ENCODE data around the gene ARHGEF11.

Gene ARHGEF11

DNA sequence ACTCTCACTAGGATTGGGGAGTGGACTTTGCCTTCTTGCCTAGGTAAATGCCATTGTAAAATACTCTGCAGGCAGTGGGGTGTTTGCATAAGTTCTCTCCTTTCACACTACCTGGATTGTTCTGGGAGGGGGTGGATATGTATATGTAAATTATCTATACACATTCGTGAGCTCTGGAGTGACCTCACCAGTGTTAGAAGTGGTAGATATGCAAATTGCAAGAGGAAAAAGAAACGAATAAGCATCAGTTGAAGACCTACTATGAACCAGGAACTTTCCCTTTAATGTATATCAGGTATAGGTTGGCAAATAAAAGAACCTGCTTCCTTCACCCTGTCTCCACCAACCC, 1.5 kb upstream of the ARHGEF11 start:
- no peak for DNase-seq

DNA sequence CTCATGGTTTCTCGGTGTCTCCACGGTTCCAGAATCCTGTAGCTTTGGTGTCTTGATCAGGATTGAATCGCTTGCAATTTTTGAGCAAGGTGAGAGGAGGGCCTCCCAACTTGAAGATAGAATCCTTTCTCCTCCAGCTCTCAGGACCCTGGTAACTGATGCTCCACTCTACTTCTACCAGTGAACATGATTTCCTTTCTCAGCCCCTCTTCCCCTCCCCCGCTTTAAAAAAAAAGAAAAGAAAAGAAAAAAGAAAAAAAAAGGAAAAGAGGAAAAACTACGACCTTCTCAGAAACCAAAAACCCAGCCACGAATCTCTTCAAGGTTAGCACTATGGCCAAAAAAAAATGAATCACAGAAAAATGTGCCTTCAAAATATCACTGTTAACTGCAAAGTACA, 1.2 kb downstream of the ARHGEF11 start:
- no peak for DNase-seq

DNA sequence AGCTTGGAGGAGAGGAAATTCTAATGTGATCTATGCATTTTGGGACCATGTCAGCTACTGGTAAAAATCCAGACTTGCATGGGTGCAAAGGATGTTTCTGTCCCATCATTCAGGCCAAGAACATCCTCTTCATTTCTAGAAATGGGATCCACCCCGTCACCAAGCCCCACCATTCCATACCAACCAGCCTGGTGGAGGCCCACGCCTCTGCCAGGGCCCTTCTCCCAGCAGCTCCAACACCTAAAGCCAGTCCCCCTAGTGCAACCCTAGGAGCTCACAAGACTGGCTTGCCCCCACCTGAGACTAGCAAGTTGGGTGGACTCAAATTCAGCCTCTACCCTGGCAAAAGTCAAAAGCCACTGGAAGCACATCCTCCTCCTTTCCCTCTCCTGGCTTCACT, 1.9 kb downstream of the ARHGEF11 start:
- no peak for DNase-seq

DNA sequence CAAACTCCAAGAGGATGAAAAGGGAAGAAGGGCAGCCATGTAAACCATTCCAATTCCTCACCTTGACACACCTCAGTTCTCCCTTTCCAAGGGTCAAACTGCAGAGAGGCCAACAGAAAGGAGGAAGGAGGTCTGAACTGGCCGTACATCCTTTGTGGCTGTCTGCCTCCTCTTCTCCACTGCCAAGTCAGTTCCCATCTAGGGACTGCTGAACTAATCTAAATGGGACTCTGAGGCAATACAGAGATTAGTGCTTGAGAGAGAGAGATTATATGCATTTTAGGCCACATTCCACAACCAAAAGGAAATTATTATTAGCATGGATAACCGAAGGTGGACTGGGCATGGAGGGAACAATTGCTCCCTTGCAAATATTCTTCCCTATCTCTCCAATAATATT, 2.7 kb downstream of the ARHGEF11 start:
- DNase-seq: no peak

DNA sequence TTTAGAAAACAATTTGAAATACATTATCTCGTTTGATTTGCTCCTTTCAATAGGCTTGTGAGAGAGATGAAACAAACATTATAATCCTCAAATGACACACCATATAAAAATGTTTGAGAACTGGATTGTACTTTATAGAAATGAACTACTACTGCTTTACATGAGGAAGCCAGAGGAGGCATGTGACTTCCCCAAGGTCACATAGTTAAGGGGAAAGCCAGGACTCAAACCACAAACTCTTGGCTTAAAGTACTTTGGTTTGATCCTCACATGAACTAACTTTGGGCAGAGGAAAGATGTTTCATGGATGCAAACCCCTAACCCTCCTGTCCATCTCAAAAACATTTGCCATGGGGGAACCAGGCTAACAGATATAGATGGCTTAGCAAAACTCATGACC, 4.7 kb downstream of the ARHGEF11 start:
- DNase-seq: no peak

DNA sequence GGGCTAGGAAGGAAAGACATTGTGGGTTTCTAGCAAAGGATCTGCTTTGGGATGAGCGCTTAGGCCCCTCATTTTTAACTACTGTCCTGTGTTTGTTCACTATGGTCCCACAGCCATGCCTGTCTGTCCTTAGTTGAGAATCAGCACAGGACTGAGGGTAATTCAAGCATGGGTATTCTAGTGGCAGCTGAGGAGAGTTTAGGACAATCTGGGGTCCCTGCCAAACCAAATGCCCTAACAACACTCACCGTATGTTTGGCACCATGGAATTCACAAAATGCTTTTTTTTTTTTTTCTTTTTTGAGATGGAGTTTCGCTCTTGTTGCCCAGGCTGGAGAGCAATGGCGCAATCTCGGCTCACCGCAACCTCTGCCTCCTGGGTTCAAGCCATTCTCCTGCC, 10.4 kb downstream of the ARHGEF11 start:
- no peak for DNase-seq

DNA sequence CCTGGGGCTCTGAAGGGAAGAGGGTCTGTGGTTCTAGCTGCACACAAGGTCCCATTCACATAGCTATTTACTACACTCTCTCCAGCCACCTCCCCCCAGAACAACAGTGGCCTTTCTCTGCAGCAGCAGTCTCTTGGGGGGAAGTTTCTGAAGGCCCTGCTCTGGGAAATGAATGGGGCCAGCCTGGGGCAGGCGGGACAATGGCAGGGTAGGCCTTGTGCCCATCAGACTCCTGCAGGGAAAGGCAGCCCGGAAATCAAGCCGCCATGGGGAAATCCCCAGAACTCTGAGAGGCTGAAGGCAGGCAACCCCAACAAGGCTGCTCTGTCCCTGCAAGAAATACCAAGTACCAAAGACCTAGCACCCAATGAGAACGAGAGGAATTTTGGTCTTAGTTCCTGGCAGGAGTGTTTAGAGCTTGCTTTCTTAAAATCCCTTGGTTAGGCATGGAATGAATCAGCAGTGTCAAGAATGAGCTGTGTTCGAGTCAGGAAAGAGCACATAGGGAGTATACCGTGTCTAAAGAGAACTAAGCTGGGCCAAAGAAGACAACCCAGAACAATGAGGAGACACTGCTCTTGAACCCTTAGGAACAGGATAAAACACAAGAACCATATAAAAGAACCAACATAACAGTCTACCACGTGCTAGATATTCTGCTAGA, 11.3 kb downstream of the ARHGEF11 start:
- no peak for DNase-seq

DNA sequence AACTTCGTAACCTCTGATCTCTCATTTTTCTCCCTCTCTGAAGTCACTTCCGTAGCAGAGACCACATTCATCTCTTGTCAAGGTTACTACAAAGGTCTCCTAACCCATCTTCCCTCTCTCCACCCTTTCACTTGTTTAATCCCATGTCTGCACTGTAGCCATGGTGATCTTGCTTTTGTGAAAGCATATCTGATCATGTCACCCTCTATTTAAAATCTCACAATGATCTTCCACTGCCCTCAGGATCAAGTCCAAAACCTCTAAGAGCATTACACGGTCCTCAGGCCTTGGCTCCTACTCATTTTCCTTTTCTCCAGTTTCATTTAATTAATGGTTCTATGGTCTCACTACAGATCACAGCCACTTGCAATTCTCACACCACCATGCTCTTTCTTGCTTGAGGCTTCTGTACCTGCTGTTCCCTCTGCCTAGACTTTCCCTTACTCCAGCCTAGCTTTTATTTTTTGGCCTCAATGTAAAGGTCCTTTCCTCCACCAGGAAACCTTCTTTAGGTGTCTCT, 12.1 kb downstream of the ARHGEF11 start:
- DNase-seq: no peak

DNA sequence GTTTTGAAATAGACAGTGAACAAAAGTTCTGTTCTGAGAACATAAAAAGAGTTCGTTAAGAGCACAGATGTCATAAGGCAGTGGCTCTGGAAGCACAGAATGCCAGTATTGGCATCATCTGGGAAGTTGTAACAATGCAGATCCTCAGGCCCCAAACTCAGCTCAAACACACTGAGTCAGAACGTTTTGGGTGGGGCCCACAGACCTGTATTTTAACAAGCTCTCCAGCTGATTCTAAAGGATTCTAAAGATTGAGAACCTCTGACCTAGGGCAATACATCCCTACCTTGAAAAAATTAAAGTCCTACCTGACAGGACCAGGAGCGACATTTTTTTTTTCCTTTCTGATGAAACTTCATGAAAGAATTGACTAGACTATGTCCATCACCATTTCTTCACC, 13.2 kb downstream of the ARHGEF11 start:
- no peak for DNase-seq

DNA sequence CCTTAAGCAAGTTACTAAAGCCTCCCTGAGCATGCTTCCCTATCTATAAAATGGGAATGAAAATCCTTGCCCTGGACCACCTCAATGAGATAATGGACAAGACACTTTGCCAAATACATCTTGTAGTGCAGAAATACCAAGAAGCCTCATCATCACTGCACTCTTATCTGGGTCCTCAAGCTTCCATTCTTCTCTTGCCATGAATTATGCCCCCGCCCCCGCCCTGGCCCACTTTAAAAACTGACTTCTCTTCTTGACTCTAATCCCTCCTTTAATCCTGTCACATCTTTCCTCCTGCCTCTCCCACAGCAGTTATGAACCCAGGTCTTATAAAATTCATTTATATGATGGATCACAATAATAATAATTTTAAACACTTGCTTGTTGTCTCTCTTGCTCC, 14.8 kb downstream of the ARHGEF11 start:
- no peak for DNase-seq

DNA sequence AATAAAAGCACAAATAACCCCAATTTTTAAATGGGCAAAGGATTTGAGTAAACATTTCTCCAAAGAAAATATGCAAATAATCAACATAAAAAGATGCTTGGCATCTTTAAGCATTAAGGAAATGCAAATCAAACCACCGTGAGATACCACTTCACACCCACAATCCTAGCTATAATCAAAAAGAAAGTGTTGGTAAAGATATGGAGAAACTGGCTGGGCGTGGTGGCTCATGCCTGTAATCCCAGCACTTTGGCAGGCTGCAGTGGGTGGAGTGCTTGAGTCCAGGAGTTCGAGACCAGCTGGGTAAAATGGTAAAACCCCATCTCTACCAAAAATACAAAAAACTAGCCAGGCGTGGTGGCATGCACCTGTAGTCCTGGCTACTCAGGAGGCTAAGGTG, 16.9 kb downstream of the ARHGEF11 start:
- no peak for DNase-seq

DNA sequence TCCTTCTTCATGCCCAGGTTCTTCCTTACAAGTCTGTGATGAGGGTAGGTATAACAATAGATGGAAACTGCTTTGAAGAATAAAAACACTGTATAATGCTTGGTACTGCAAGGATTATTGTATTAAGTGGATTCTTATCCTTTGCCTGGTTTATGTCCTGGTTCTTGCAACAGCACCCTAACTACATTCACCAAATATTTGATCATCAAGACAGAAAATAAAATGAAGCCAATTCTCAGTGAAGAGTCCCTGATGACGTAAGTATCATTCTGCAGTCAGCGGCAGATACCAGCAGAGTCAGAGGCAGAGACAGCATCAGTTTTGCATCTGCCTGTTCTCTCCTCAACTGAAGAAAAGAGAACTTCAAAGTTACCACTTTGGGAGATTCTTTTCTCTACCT, 19.7 kb downstream of the ARHGEF11 start:
- no peak for DNase-seq

DNA sequence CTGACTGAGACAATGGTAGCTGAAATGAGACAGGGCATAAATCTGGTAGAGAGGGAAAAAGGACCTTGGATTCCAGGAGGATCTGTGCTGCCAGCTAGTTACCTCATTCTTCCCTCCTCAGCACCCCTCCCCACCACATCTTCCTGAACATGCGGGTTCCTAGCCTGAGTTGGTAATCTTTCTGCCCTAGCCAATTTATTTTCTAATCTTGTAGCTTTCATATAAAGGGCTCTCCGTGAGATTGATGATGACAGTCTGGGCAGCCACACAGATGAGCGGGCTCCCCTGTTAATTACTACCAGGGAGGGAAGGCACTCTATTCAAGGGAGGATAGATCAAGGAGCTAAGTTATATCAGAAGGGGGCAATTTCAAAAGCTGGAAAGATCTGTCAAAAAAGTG, 20.2 kb downstream of the ARHGEF11 start:
- no peak for DNase-seq

DNA sequence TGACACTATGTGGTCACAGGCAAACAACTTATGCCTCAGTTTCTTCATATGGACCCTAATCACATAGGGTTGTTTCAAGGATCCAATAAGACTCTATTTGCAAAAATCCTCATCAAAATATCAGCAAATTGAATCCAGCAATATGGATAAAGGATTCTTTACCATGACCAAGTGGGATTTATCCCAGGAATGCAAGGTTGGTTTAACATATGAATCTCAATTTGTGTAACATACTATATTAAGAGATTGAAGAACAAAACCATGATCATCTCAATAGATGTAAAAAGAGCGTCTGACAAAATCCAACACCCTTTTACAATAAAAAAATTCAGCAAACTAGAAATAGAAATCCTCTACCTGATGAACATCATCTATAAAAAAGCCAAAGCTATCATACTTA, 23.9 kb downstream of the ARHGEF11 start:
- DNase-seq: no peak

DNA sequence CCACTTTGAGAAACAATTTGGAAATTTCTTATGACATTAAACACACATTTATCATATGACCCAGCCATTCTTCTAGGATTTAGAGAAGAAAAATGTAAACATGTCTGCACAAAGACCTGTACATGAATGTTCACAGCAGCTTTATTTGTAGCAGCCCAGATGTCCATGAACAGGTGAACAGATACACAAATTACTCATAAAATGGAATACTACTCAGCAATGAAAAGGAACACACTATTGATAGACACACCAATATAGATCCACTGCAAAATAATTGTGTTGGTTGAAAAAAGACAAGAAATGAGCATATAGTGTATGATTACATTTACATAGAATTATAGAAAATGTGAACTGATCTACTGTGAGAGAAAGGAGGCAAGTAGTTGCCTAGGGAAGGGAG, 26.1 kb downstream of the ARHGEF11 start:
- no peak for DNase-seq

DNA sequence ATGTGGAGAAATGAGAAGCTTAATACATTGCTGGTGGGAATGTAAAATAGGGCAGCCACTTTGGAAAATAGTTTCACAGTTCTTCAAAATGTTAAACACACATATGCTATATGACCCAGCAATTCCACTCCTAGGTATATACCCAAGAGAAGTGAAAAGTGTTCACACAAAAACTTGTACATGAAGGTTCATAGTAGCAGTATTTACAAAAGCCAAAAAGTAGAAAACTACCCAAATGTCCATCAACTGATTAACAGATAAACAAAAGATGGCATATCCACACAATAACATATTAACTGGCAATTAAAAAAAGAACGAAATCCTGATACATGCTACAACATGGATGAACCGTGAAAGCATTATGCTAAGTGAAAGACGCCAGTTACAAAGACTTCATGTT, 33.7 kb downstream of the ARHGEF11 start:
- DNase-seq: no peak

DNA sequence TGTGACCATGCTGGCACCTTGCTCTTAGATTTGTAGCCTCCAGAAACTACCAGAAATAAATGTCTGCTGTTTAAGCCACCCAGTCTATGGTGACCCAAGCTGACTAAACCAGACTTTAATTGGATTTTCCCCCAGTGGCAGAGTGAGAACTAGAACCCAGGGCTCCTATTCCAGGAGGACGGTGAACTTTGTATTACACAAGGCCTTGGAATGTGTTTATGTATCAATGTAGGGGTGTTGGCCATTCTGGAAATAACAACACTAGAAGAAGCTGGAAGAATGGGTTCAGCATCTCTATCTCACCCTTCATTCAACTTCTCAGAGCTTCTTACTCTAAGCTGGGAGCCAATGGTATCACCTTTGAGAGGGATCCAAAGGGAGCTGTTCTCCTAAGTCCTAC, 37.0 kb downstream of the ARHGEF11 start:
- no peak for DNase-seq

DNA sequence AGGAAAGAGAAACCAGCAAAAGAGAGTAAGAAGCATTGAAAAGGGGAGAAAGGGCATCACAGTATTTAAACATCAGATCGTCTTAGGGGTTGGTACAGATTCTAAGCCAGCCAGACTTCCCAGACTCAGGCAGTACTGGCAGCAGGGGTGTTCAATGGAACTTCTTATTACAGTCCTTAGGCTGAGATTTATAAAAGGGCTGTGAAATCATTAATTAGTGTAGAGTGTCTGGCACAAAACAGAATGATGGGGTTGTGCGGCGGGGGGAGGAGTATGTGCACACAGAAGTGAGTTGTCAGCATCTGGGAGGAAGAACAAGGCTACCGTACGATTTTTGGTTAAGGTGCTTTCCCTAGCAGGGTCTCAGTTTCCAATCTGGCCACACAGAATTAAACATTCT, 38.2 kb downstream of the ARHGEF11 start:
- no peak for DNase-seq

DNA sequence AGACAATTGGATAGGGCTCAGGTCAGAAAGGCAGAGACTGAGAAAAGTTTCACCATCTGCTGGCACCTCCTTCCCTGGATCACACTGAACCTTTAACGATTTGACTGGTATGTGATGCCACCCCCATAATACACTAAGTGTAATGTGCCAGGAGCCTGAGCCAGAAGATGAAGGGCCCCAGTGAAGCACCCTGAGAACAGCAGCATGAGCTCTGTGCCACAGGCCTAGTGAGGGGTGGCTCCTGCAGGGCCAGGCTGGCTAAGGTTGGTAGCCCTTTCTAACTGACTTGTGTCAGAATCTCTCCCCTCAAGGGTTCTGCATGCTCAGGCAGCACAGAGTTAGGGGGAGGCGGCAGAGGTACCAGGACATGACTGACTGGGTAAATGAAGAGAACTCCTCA, 38.9 kb downstream of the ARHGEF11 start:
- DNase-seq: no peak

DNA sequence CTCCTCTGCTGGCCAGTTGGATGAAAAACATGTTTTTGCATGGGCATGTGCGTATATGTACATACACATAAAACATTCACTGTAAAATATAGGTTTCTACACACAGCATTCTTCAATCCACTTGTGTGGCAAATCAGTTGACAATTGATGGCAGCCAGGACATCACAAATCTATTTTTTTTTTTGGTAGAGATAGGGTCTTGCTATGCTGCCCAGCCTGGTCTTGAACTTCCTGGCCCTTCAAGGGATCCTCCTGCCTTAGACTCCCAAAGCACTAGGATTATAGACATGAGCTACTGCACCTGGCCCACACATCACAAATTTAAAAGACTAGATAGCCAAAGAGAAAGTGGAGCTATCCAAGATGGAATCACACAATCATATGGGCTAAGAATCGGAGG, 39.6 kb downstream of the ARHGEF11 start:
- no peak for DNase-seq

DNA sequence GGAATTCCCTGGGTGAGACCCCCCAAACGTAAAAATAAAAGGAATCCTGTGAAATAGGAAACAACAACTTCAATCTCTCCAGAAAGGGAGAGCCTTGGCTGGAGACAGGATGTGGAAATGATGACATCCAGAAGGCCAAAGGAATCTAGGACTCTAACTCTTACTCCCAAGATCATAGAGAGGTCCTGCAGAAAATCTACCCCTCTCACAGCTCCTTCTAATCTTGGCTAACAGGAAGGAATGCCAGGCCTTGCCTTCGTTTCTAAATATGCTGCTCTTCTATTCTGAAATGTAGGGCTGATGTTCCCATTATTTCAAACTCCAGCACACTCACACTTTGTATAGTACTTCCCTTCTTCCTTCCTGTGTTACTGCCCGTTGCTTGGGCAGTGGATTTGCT, 40.7 kb downstream of the ARHGEF11 start:
- DNase-seq: no peak

DNA sequence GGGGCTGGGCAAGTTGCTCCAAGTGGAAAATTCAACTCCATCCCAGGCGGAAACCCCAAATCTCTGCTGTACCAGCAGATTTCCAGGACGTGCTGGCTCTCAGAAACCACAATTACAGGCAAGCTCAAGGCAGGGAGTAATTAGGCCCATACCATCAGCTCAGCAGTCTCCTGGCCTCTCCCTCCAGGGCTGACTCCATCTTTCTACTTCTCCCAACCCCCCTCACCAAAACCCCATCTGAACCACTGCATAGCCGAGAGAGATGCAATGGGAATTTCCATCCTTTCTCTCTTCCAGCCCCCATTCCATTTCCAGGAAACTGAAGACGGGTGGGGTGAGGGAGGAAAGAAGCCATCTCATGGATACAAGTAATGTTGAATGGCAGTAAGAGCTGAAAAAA, 41.2 kb downstream of the ARHGEF11 start:
- DNase-seq: no peak

DNA sequence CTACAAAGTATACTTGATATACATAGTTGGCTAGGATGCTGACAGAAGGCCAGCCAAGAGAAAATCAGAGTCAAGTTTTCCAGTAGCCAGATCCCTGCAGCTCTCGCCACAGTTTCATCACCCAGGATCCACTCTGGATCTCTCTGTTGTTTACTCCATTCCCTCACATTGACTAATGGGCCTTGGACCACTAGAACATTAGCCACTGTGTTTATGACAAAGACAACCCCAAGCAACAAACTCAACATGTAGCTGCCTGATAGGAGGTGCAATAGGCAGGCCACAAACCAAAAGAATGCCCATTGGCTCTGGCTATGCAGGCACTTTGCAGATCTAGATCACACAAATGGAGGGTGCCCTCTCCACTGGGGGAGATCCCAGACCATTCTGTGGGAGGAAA, 44.2 kb downstream of the ARHGEF11 start:
- DNase-seq: no peak

DNA sequence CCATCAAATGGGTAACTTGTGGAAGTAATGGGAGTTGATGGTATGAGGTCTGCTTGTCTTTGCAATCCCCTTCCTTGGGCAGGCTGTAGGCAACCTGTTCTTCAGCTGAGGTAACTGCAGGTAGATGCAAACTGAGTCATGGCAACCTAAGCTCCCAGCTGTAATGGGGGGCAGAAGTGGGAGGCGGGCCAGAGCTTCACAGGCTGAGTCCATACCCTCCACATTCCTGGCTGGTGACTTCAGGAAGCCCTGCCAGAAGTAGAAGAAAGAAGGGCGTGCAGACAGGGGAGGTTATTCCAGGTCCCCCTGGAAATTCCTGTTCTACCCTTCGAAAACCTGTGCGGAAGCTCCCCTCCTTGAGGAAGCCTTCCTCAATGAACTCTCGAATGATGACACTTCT, 44.9 kb downstream of the ARHGEF11 start:
- no peak for DNase-seq

DNA sequence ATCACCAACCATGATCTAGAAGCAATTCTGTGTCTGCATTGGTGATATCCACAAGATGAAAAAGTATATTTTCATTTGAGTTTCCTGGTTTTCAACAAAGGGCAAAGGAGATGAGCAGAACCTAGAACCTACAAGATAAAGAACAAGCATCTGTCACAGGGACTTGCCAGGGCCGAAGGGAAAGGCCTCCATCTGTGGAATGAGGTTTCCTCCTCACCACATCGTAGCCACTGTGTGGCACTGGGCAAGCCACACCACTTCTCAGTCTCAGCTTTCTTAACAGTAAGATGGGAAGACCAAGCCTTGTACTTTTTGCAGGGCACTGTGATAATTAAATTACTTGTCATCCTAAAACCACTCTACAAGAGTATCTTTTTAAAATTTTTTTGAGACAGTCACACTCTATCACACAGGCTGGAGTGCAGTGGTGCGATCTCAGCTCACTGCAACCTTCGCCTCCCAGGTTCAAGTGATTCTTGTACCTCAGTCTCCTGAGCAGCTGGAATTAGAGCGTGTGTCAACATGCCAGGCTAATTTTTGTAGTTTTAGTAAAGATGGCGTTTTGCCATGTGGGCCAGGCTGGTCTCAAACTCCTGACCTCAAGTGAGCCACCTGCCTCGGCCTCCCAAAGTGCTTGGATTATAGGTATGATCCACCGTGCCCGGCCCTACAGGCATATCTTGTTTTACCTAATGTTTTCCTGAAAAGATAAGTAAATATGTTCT, 45.8 kb downstream of the ARHGEF11 start:
- DNase-seq: no peak

All from GOT3 (cell line).